GM12873 (cell line): ENCODE results near the gene TBC1D2B.

Experiments used
- TF ChIP-seq, protein P1 (sequence below): IDR thresholded peaks from 2 replicates; pipeline ENCODE4 v1.5.1; 2012; ENCODE audit warnings: low read depth, mild to moderate bottlenecking, moderate library complexity, low read length, control low read depth; ENCODE audit not compliant: insufficient read depth; ENCODE audit errors: missing control alignments

TBC1D2B gene

GRCh38 chr15:78056714-78057269 is 20.7 kb downstream of the TBC1D2B start:
- TF ChIP-seq, protein P1, sequence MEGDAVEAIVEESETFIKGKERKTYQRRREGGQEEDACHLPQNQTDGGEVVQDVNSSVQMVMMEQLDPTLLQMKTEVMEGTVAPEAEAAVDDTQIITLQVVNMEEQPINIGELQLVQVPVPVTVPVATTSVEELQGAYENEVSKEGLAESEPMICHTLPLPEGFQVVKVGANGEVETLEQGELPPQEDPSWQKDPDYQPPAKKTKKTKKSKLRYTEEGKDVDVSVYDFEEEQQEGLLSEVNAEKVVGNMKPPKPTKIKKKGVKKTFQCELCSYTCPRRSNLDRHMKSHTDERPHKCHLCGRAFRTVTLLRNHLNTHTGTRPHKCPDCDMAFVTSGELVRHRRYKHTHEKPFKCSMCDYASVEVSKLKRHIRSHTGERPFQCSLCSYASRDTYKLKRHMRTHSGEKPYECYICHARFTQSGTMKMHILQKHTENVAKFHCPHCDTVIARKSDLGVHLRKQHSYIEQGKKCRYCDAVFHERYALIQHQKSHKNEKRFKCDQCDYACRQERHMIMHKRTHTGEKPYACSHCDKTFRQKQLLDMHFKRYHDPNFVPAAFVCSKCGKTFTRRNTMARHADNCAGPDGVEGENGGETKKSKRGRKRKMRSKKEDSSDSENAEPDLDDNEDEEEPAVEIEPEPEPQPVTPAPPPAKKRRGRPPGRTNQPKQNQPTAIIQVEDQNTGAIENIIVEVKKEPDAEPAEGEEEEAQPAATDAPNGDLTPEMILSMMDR: no peak

GRCh38 chr15:78055919-78056713 is 21.4 kb downstream of the TBC1D2B start:
- TF ChIP-seq, protein P1: no peak

- TF ChIP-seq, protein P1: no peak
Measured at GRCh38 chr15:78054966-78055365, 22.5 kb downstream of the TBC1D2B start.

GRCh38 chr15:78054518-78054917 is 23.0 kb downstream of the TBC1D2B start:
- TF ChIP-seq, protein P1: no peak

GRCh38 chr15:78052545-78052944 is 25.0 kb downstream of the TBC1D2B start:
- TF ChIP-seq, protein P1: no peak

GRCh38 chr15:78052001-78052401 is 25.5 kb downstream of the TBC1D2B start:
- TF ChIP-seq, protein P1: no peak

- TF ChIP-seq, protein P1: no peak
Measured at GRCh38 chr15:78051596-78051995, 25.9 kb downstream of the TBC1D2B start.
